ENCODE measurements around the gene SLC38A7.

Gene SLC38A7

DNA sequence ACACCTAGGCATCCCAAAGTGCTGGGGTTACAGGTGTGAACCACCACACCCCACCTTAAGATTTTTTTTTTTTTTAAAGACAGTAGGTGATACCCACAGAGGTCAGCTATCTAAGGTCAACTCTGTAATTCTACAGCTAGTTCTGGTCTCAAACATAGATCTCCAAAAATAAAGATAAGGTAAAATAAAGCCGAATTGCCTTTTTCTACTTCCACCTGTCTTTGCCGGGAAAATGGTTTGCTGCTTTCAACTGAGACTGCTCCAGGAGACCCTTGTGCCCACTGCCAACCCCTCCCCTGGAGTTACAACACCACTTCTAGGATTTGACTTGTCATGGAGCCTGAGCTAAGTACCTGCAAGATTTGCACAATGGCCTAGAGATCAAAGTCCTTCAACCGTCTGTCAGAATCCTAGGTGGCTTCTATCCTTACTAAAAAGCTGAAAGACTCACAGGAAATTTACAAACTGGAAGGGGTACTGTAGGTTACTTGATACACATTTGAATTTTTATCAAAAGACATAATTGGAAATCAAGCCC, 50.2 kb downstream of the SLC38A7 start:
- peak; percentile 56 to 78 for DNase-seq

DNA sequence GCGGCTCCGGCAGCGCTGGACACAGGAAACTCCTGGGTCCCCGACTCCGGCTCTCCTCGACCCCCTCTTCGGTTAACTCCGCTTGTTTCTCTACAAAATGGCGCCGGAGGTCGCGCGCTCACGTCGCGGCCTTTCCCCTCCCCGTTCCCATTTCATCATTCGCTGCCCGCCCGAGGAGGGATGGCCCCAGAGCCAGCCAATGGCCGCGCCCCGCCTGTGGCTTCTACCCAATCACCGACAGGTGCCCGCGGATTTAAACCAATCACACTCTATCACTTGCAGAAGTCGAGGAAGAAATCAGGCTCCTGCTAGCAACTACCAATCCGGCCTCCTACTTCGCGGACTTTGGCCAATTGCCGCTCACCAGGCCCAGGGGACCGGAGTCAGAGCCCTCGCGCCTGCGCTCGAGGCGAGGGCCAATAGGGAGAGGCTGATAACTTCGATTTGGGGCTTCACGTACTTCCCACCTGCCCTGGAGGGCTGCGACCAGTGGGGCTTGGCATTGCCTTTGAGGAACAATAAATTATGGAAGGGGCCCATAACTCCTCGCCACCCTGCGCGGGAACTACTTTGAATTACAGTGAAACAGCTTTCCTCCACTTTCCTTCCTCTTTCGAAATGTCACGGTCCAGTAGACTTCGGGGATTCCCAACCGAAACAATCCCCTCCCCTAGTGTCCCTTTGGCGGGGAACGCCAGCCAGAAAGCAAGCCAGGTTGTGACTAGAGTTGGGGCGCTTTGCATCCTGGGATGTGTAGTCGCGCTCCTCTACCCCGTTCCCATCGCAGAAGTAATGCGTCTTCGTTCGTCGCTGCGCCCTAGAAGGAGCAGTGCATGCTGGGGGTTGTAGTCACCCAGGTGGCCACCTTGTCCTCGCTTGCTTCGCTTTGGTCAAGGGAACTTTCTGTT, 54.6 kb downstream of the SLC38A7 start, which contains the start of gene CNOT1:
TSS of gene CNOT1 (minus strand) at position 94 of the 908 bp plus-strand sequence. CDS start 30,489 bp downstream, outside the sequence.
- peak; percentile 98 to 100 for DNase-seq

DNA sequence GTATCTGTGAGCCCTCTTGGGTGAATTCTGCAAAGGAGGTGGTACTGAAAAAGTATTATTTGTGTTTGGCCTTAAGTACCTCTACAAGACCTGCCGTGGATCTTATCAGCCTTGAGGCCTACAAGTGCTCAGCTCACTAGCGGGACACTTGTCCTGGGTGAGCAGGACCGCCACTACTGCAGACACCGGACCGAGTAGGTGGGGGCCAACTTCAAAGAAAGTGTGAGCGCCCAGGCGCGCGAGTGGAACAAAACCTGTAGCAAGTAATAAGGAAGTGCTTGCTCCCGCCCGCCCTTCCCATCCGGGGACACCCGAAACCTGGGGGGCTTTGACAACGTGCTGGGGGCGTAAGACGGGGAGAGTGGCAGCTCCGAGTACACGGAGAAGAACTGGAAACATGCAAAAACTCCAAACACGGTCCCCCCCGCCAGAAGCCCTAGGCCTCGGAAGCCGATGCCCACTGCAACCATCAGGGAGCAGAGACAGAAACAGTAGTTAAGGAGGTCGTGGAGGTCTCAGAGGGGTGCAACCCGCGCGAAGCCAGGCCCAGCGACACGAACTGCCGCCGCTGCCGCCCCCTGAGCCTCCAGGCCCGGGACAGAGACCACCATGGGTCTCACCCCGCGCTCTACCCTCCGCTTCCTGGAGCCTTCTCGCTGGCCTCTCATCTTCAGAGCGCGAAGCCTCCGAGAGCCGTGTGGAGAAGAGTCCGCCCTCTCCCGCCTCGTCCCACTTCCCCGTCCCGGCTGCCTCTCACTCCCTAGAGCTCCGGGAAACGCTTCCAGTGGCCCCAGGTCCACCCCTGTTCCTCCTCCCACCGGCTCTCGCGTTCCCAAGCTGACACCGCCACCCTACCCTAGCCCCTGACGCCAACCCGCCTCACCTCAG, 55.5 kb downstream of the SLC38A7 start:
- peak; percentile 44 to 55 for DNase-seq

DNA sequence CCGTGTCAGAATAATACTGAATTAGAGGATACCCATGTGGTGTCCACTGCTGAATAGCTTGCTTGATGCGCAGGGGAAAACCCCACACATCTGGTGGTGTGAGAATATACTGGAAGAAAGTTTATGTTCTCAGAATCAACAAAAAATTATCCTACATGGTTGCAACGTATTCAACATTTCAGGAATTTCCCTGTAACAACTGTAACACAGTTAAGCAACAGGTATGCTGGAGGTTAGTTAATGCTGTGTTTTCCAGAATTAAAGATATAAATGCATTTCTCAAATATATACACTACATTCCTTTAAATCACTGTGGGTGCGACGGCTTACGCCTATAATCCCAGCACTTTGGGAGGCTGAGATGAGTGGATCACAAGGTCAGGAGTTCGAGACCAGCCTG, 60.4 kb downstream of the SLC38A7 start:
- DNase-seq: no peak

DNA sequence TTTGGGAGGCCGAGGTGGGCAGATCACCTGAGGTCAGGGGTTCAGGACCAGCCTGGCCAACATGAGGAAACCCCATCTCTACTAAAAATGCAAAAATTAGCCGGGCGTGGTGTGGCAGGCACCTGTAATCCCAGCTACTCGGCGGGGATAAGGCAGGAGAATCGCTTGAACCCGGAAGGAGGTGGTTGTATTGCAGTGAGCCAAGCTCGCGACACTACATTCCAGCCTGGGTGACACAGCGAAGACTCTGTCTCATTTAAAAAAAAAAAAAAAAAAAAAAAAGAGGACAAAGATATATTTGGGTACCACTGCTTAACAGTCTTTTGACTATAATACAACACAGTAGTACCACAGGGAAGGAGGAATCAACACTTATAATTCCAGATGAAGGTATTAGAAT, 64.2 kb downstream of the SLC38A7 start:
- no peak for DNase-seq

DNA sequence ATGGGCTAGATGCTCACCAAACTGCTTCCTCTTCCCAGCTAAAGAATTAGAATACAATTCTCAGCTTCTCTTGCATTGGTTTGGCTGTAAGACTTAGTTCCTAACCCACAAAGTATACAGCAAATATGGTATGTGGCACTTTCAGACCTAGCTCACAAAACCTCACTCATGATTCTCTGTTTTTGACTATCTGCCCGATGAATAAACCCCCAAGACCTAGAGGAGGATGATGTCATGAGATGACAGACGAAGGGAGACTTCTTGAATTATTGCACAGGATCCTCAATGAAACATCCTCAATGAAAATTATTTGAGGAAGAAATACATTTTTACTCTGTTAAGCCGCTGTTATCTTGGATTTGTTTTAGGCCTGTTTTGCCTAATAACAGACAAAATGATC, 69.3 kb downstream of the SLC38A7 start:
- no peak for DNase-seq

All from NCI-H524 (cell line).